ENCODE measurements around the gene KIF26B.

The KIF26B gene

GRCh38 chr1:245590726-245591125 lies 435.9 kb downstream of the KIF26B start:
- H3K4me3 ChIP-seq (ENCODE audit: low read length), result no peak overlapping the region
- no peak for TF ChIP-seq CTCF (conservative IDR thresholded peaks at IDR 0.05; ENCODE audit: low read length)
- no peak for DNase-seq (ENCODE audit: low read depth)

- DNase-seq (ENCODE audit: low read depth), result no peak
- H3K4me3 ChIP-seq (ENCODE audit: low read length), result no peak overlapping the region
- no peak for TF ChIP-seq CTCF (conservative IDR thresholded peaks at IDR 0.05; ENCODE audit: low read length)
Measured at GRCh38 chr1:245591346-245592188, 436.8 kb downstream of the KIF26B start.

- TF ChIP-seq CTCF (conservative IDR thresholded peaks at IDR 0.05; ENCODE audit: low read length), result no peak
- DNase-seq (ENCODE audit: low read depth), result no peak
- H3K4me3 ChIP-seq (ENCODE audit: low read length), result no peak overlapping the region
Measured at GRCh38 chr1:245592189-245592460, 437.3 kb downstream of the KIF26B start.

- no peak for TF ChIP-seq CTCF (conservative IDR thresholded peaks at IDR 0.05; ENCODE audit: low read length)
- peak; percentile 26 for DNase-seq (ENCODE audit: low read depth)
- no peak overlapping the region for H3K4me3 ChIP-seq (ENCODE audit: low read length)
Measured at GRCh38 chr1:245598524-245599305, 443.9 kb downstream of the KIF26B start.

GRCh38 chr1:245599371-245600174 lies 444.8 kb downstream of the KIF26B start:
- no peak overlapping the region for H3K4me3 ChIP-seq (ENCODE audit: low read length)
- no peak for TF ChIP-seq CTCF (conservative IDR thresholded peaks at IDR 0.05; ENCODE audit: low read length)
- peak; percentile 97 for DNase-seq (ENCODE audit: low read depth)

GRCh38 chr1:245600658-245601057 lies 445.9 kb downstream of the KIF26B start:
- no peak for DNase-seq (ENCODE audit: low read depth)
- no peak for TF ChIP-seq CTCF (conservative IDR thresholded peaks at IDR 0.05; ENCODE audit: low read length)
- no peak overlapping the region for H3K4me3 ChIP-seq (ENCODE audit: low read length)

Data from AG10803 (cell line).